DLD1 (cell line): ENCODE results near the gene TAF4B.
"Not testable (repeated sequence)": the region's sequence is repeated elsewhere in the genome, so short reads cannot be mapped to it uniquely, and the experiment has no call there.

Experiments used
- in situ Hi-C: cut with HindIII; loops from 2 replicates; pipeline ENCODE4 v1.10.0; 2017; ENCODE audit warnings: low sequenced_read_pairs

TAF4B gene

DNA sequence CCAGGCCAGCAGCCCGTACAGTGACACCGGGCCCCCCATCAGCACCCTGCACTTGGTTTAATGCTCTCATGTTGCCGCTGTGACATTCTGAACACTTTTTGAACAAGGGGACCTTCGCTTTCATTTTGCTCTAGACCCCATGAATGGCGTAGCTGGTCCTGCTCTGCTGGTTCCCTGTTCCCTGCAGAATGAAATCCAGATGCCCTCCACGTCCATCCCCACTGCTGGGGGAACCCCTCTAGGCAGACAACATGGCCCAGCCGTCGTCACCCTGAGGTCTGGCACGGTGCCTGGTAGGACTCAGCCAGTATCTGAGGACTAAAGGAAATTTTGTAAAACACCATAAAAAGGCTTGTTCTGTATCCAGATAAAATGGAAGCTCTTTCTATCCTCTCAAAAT lies 193.5 kb downstream of the TAF4B start:
- in situ Hi-C loops, result no loop called here

DNA sequence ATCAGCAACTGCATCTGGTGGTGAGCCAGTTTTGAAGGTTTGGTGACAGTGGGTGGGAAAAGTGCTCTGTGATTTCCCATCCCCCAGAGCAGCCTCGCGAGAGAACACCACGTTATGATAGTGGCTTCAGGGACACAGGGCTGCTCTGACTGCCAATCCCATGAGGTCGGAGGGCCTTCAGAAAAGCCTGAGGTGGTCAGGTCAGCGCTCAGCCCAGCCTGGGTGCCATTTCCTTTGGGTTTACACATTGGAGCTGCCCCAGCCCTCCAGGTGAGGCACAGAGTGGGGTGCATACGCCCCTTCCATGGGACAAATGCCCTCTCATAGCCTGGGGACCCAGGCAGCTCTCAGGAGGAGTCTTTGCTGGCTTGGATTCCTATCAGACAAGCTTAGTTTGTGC lies 195.3 kb downstream of the TAF4B start:
- in situ Hi-C loops, result no loop called here

DNA sequence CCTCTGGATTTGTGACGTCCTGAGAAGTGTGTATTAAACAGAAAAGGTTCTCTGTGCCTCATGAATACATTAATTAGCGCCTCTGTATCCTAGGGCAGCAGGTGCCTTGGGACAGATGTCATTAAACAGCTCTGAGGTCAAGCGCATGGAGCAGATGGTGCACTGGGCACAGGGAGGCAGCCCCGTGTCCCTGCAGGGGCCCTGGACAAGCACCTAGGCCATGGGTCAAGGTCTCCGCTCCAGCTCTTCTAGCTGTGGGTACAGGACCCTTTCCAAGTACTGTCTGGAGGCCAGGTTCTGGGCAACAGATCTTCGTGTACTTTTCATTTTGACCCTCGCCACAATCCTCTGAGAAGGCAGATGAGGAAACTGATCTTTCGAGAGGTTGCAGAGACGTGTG lies 195.7 kb downstream of the TAF4B start:
- in situ Hi-C loops, result no loop called here

- in situ Hi-C loops, result no loop called here
Measured at GRCh38 chr18:26422472-26423162, 196.4 kb downstream of the TAF4B start.

DNA sequence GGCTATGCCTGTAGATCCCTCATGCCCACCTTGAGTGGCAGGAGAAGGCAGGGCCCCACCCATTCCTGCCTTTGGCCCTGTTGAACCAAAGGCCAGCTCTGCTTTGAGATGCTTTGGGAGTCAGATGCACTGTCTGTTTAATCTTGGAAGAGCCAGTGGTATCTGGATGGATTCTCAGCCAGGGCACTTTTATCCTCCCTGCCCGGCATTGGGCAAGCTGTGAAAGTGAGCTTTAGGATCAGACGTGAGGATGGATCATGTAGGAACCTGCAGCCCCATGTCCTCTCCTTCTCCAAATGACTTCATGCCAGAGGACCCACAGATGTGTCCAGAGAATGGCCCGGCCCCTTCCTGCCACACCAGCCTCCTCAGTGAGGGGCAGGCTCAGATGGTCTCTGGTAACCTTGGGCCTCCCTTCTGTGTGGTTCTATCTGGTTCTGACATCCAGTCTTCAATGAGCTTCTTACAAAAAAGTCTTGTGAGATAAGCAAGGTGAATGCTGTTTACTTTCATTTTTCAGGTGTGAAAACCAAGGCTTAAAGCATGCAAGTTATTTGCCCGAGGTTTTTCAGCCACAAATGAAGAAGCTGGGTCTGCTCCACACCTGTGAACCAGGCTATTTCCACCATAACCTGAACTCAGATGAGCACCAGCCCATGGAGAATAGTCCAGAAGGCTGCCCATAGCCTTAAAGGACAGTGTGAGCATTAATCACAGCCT lies 198.3 kb downstream of the TAF4B start:
- in situ Hi-C loops, result no loop called here

DNA sequence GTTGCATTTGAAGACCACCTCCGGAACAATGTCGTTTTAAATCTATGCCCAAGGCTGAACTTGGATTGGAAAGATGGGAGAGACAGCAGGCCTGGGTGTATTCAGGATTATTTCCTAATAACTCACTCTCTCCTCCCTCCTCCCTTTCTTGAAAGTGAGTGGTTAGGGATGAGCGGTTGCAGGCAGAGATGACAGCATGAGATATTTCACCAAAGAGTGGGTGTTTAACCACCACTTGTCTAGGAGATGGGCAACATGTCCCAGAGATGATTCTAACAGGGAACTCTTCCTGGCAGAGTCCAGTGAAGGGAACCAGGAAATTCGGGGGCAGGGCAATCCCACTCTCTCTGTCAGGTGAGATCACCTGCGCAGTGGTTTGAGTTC lies 198.9 kb downstream of the TAF4B start:
- in situ Hi-C loops, result no loop called here

DNA sequence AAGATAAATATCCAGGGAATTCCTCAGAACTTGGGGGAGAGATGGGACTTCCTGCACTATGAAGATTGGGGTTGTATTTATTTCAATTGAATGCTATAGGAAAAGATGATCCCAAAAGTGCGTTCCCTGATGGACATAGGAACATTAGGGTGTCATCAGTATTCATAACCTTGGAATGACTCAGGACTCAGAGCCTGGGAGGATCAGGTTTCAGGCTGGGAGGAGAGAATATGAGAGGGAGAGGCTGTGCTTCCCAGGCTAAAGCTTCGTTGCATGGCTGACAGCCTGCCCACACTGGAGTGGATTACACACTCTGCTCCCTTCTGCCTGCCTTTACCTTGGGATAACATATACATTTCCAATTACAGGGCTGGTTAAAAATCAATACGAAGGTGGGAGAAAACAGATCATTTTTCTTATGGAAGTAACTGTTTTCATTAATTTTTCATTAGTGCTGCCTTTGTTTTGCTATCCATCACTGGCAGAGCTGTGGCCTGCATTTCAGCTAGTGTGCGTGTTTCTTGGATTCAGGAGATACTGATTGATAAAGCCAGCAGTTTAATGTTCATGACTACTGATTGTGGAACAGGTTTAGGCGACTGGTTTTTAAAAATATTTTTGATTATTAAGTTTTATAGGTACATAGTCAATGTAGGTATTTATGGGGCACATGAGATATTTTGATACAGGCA lies 203.4 kb downstream of the TAF4B start:
- in situ Hi-C loops, result no loop called here

DNA sequence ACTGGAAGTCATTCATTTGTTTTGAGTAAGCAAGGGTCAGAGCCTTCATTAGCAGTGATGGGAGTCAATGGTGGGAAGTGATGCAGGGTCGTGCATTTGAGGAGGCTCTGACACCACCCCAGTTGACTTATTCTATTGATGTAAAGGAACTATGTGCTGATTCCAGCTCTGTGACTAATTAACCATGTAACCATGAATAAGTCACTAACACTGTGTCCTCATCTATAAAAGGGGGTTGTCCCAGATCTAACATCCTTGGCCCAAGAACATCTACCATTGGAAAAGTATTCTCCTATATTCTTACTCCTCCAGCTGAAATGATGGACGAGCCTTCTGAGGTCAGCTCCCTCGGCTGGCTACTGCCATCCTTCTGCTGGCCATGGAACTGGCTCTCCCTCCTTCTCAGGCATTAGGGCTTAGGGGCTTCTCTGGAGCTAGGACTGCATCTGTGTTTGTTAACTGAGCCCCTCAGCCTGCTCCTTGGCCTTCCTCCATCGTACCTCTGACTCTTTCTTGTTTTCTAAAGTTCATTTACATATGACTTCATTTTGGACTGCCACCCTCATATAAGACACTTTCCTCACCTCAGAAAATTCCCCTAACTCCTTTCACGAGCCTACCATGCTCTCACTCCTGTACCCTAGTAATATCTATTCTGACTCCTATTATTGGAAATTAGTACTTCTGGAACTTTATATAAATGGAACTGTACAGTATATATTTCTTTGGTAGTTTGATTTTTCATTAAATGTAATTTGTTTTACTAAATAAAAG lies 206.6 kb downstream of the TAF4B start:
- in situ Hi-C loops, result no loop called here

GRCh38 chr18:26434887-26435286 lies 208.6 kb downstream of the TAF4B start:
- in situ Hi-C loops, result no loop called here

DNA sequence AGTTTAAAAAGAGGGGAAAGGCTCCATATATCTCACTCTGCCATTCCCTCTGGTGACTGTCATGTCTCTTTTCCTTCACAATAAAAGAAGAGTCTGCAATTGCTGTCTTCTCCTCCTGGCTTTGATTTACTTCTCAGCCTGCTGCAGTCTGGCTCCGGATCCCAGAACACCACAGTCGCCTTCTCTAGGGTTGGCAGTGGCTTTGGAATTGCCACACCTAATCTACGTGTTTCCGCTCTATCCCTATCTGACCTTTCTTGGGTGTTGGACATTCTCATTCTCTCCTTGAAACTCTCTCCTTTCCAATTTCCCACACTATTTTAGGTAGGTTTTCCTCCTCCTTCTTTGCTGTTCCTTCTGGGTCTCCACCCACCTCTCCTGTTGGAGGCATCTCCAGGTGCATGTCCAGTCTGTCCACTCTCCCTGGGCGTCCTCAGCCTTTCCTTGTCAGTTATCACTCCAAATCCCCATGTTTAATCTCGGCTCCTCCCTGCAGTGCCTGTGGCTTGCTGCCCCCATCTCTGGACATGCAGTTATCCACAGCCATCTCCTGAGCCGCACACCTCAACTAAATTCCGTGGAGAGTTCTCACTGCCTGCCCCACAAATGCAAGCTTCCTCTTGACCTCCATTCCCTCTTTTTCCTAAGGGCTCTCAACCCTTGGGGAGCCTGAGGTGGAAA lies 209.3 kb downstream of the TAF4B start:
- in situ Hi-C loops, result no loop called here

- in situ Hi-C loops, result no loop called here
Measured at GRCh38 chr18:26436176-26437051, 210.2 kb downstream of the TAF4B start.

- in situ Hi-C loops, result not testable (repeated sequence)
Measured at GRCh38 chr18:26437634-26438033, 211.4 kb downstream of the TAF4B start.

GRCh38 chr18:26438980-26439379 lies 212.7 kb downstream of the TAF4B start:
- in situ Hi-C loops, result no loop called here

- in situ Hi-C loops, result no loop called here
Measured at GRCh38 chr18:26439537-26439936, 213.3 kb downstream of the TAF4B start.

GRCh38 chr18:26440644-26441043 lies 214.4 kb downstream of the TAF4B start:
- in situ Hi-C loops, result no loop called here
